Measurements from ENCODE around the gene OVCA2.

OVCA2 gene

GRCh38 chr17:2067048-2067561 lies 25.3 kb downstream of the OVCA2 start:
- DNase-seq, result no peak

- DNase-seq, result no peak
Measured at GRCh38 chr17:2067608-2068024, 25.8 kb downstream of the OVCA2 start.

- DNase-seq, result no peak
Measured at GRCh38 chr17:2068031-2068518, 26.3 kb downstream of the OVCA2 start.

- peak in 1 of 14 donors; percentile 84 for DNase-seq
Measured at GRCh38 chr17:2068519-2069051, 26.8 kb downstream of the OVCA2 start.

- no peak for DNase-seq
Measured at GRCh38 chr17:2070241-2071023, 28.6 kb downstream of the OVCA2 start.

- no peak for DNase-seq
Measured at GRCh38 chr17:2071024-2071385, 29.2 kb downstream of the OVCA2 start.

- DNase-seq, result no peak
Measured at GRCh38 chr17:2071455-2072281, 29.8 kb downstream of the OVCA2 start.

- DNase-seq, result no peak
Measured at GRCh38 chr17:2074919-2075318, 33.1 kb downstream of the OVCA2 start.

GRCh38 chr17:2075336-2076086 lies 33.7 kb downstream of the OVCA2 start:
- DNase-seq, result no peak

- no peak for DNase-seq
Measured at GRCh38 chr17:2076087-2076984, 34.5 kb downstream of the OVCA2 start.

- no peak for DNase-seq
Measured at GRCh38 chr17:2077040-2077439, 35.2 kb downstream of the OVCA2 start.

GRCh38 chr17:2081564-2081963 lies 39.7 kb downstream of the OVCA2 start:
- DNase-seq, result no peak

- DNase-seq, result no peak
Measured at GRCh38 chr17:2082003-2082781, 40.4 kb downstream of the OVCA2 start.

- peak in 5 of 14 donors; percentile 33 to 45 (median 41) for DNase-seq
Measured at GRCh38 chr17:2083613-2084035, 41.8 kb downstream of the OVCA2 start.

GRCh38 chr17:2084036-2084765 lies 42.4 kb downstream of the OVCA2 start:
- no peak for DNase-seq

- DNase-seq, result no peak
Measured at GRCh38 chr17:2084766-2085647, 43.2 kb downstream of the OVCA2 start.

- no peak for DNase-seq
Measured at GRCh38 chr17:2085648-2085949, 43.8 kb downstream of the OVCA2 start.

- DNase-seq, result no peak
Measured at GRCh38 chr17:2086306-2086705, 44.5 kb downstream of the OVCA2 start.
